CD4-positive, alpha-beta T cell treated with Interleukin-17A for 4 hours (primary cell): ENCODE results near the gene SLC32A1.

ENCODE experiments used
- DNase-seq: peaks from one replicate; pipeline ENCODE4 v3.0.0-alpha.2; 2020; ENCODE audit warnings: mixed read lengths

Gene SLC32A1

GRCh38 chr20:38755324-38755910 is 31.1 kb downstream of the SLC32A1 start:
- no peak for DNase-seq

- DNase-seq = no peak
Measured at GRCh38 chr20:38757145-38757775, 33.0 kb downstream of the SLC32A1 start.

- no peak for DNase-seq
Measured at GRCh38 chr20:38759106-38759505, 34.8 kb downstream of the SLC32A1 start.

GRCh38 chr20:38760978-38761377 is 36.7 kb downstream of the SLC32A1 start:
- DNase-seq = no peak

- no peak for DNase-seq
Measured at GRCh38 chr20:38762174-38762573, 37.9 kb downstream of the SLC32A1 start.

- DNase-seq = no peak
Measured at GRCh38 chr20:38763616-38764015, 39.3 kb downstream of the SLC32A1 start.

DNA sequence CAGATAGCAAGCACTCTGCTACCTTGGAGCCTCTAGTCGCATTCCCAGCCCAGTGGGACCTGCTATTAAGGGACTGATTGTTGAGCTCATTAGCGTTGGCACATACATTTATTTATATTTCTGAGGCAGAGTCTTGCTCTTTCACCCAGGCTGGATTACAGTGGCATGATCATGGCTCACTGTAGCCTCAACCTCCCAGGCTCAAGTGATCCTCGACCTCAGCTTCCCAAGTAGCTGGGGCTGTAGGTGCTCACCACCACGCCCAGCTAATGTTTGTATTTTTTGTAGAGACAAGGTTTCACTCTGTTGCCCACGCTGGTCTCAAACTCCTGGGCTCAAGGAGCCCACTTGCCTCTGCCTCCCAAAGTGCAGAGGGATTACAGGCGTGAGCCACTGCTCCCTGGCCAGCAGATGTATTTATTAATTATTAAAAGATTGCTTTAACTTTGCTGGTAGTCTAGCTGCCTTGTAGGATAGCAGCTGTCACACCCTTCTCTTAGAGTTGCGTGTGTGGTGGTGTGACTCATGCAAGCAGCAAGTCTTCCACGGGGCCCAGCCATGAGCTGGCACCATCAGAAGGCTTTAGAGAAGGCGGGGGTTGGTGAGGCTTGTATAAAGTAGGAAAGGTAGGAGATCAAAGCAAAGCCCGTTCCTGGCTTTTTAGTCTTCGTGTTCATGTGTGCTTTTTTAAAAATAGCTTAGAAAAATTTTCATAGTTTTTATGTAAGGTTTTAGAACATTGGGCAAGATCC is 40.5 kb downstream of the SLC32A1 start:
- peak; percentile 41 for DNase-seq

- DNase-seq = no peak
Measured at GRCh38 chr20:38766071-38766470, 41.8 kb downstream of the SLC32A1 start.

- DNase-seq = no peak
Measured at GRCh38 chr20:38769376-38770295, 45.4 kb downstream of the SLC32A1 start.

- no peak for DNase-seq
Measured at GRCh38 chr20:38770546-38770945, 46.3 kb downstream of the SLC32A1 start.

GRCh38 chr20:38770970-38771369 is 46.7 kb downstream of the SLC32A1 start:
- DNase-seq = no peak

- no peak for DNase-seq
Measured at GRCh38 chr20:38771621-38772020, 47.3 kb downstream of the SLC32A1 start.

DNA sequence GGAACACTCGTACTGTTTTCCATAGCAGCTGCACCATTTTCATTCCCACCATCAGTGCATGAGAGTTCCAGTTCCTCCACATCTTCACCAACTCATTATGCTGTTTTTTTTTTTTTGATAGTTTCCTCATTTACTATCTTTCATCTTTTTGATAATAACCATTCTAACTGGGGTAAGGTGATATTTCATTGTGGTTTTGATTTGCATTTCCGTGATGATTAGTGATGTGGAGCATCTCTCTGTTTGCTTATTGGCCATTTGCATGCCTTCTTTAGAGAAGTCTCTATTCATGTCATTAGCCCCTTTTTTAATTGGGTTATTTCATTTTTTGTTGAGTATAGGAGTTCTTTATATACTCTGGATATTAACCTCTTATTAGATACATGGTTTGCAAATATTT is 49.9 kb downstream of the SLC32A1 start:
- DNase-seq = no peak

GRCh38 chr20:38776363-38776762 is 52.1 kb downstream of the SLC32A1 start:
- DNase-seq = no peak
